Stimulated activated CD4-positive, alpha-beta T cell treated with anti-CD3 and anti-CD28 coated beads, Interleukin-12 subunit alpha, Interleukin-12 subunit beta, amount 100 ng/mL, for 24 hours (primary cell): ENCODE measurements around the gene DDX51.
"Not testable (repeated sequence)": the region's sequence is repeated elsewhere in the genome, so short reads cannot be mapped to it uniquely, and the experiment has no call there.

Experiments
- DNase-seq, 2 experiments: peaks; one replicate each; pipeline ENCODE4 v3.0.0-alpha.2; 2020; ENCODE audit warnings: low read depth in 2 of 2

DDX51 gene

DNA sequence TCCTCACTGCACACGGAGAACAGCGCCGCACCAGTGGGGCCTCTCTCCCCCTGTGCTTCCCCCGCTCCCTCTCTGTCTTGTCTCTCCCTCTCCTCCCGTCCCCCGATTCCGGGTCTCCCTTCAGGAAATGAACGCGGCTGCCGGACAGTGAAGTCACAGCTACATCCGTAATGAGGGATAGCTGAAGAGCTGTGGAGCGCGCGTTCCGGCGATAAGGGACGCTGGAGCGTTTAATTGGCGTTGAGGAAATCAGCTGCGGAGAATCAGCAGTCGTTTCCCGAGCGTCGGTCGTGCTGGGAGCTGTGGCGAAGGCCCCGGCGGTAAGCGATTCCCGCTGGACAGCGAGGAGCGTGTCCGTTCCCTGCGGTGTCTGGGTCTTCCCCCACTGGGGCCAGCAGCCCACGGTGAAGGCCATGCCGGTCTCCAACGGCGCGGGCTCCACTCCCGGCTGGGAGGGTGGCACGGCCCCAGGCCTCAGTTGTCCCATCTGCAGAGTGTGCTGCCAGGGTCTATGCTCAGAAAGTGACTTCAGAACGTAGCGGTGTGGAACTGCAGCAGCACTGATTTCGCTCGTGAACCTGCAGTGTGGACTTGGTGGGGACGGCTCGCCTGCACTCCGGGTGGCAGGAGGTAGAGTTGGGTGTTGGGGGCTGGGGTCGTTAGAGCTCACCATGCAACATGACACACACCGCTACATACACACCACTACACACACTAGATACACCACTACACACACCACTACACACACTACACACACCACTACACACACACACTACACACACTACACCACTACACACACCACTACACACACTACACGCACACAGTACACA lies 11.0 kb upstream of the DDX51 start:
- no peak for DNase-seq

GRCh38 chr12:132154341-132154761 lies 10.2 kb upstream of the DDX51 start:
- DNase-seq, result no peak

GRCh38 chr12:132153501-132154340 lies 9.6 kb upstream of the DDX51 start:
- peak; percentile 28 to 35 for DNase-seq

- no peak for DNase-seq
Measured at GRCh38 chr12:132152953-132153352, 8.8 kb upstream of the DDX51 start.

DNA sequence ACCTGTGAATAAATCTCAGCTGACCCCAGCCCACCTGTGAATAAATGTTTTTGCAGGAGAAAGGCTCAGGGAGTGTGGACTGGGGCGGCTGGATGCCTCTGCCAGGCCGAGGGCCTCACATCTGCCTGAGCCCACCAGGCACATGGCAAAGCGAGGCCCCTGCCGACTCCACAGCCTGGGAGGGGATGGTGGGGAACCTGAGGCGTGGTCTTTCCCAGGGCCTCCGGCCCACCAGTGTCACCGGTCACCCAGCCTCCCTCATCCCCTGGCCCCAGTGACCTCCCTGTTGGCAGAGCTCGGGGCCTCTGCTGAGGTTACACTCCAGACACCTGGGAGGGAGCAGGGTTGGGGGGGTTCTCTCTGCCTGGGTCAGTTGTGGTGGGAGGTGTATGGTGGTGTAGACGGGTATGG lies 8.3 kb upstream of the DDX51 start:
- DNase-seq, result no peak

GRCh38 chr12:132151766-132152410 lies 7.8 kb upstream of the DDX51 start:
- DNase-seq, result no peak

DNA sequence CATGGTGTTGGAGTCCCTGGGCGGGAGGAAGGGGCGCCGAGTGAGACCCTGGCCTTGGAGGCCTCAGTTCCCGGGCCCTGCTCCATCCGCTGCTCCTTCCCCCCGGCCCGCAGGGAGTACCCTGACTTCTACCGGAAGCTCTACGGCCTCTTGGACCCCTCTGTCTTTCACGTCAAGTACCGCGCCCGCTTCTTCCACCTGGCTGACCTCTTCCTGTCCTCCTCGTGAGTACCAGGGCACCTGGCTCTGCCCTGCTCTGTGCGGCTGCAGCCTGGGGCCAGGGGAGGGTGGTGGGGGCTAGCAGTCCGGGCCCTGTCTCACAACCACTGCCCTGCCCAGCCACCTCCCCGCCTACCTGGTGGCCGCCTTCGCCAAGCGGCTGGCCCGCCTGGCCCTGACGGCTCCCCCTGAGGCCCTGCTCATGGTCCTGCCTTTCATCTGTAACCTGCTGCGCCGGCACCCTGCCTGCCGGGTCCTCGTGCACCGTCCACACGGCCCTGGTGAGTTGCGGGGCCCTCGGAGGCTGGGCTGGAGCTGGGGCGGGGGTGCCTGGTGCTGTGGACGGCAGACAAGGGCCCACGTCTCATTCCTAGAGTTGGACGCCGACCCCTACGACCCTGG lies 7.1 kb upstream of the DDX51 start:
- DNase-seq, result no peak

GRCh38 chr12:132150780-132151144 lies 6.6 kb upstream of the DDX51 start:
- DNase-seq, result no peak

DNA sequence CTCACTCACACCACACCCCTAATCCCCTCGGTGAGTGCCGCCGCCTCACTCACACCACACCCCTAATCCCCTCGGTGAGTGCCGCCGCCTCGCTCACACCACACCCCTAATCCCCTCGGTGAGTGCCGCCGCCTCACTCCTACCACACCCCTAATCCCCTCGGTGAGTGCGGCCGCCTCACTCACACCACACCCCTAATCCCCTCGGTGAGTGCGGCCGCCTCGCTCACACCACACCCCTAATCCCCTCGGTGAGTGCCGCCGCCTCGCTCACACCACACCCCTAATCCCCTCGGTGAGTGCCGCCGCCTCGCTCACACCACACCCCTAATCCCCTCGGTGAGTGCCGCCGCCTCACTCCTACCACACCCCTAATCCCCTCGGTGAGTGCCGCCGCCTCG lies 5.4 kb upstream of the DDX51 start:
- DNase-seq, result not testable (repeated sequence)

DNA sequence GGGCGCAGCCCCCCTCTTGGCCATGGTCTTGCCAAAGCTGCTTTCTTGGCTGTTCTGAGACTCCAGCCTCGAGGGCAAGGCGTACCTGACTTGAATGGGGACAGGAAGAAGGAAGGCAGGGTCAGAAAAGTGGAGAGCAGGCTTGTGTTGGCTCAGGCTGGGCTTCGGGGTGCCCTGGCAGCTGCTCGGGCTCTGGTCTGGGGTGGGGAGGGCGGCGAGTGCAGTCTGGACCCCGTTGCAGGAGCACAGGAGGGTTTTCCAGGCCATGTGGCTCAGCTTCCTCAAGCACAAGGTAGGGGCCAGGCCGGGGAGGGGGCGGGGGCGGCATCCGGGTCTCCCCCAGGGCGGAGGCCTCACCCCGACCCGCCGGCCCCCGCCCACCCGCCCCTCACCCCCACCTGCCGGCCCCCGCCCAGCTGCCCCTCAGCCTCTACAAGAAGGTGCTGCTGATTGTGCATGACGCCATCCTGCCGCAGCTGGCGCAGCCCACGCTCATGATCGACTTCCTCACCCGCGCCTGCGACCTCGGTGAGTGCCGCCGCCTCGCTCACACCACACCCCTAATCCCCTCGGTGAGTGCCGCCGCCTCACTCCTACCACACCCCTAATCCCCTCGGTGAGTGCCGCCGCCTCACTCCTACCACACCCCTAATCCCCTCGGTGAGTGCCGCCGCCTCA lies 4.4 kb upstream of the DDX51 start:
- no peak for DNase-seq

GRCh38 chr12:132147423-132148367 lies 3.6 kb upstream of the DDX51 start:
- no peak for DNase-seq

GRCh38 chr12:132146772-132147422 lies 2.8 kb upstream of the DDX51 start:
- no peak for DNase-seq

GRCh38 chr12:132146098-132146497 lies 2.0 kb upstream of the DDX51 start:
- no peak for DNase-seq

DNA sequence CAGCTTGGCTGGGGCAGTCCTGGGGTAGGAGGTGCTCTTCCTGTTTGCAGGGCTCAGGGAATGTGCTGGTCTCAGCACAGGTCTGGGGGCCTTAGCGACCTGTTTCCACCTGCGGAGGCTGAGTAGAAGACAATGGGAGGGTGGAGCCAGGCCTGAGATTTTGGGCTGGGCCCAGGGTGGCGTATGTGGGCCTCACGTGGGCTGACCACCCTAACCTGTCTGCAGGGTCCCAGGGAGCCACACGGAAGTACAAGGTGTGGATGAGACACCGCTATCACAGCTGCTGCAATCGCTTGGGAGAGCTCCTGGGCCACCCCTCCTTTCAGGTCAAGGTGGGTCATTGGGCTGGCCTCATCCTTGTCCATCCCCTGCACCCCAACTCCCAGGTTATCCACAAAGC lies 1.2 kb upstream of the DDX51 start:
- no peak for DNase-seq

- DNase-seq, result no peak
Measured at GRCh38 chr12:132144810-132145168, 670 bp upstream of the DDX51 start.

DNA sequence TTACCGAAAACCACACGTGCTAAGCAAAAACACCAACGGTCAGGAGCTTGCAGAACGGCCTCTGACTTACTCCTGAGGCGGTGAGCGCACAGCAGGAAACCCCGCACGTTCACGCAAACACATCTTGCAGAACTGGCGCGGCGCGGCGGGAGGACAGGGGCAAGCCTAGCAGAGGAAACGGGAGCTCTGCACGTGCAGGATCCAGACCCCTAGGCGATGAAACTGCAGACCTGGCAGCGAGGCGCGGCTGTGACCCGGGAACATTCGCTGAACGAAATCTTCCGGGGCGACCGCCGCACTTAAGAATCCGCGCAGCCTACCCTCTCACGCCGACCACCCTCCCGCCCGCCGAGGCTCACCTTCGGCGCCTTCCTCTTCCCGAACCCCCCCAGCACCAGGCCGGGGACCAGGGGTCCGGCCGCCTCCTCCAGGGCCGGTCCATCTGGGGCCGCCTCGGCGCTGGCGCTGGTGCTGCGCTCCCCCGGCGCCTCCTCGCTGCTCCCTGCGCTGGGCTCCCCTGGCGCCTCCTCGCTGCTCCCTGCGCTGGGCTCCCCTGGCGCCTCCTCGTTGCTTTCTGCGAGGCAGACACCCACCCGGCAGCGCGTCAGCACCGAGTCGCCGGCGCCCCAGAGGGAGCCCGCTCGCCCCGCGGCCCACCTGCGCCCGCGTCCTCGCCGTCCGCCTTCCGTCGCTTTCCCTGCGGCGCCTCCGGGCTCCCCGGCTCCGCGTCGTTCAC lies 615 bp downstream of the DDX51 start:
- no peak for DNase-seq

DNA sequence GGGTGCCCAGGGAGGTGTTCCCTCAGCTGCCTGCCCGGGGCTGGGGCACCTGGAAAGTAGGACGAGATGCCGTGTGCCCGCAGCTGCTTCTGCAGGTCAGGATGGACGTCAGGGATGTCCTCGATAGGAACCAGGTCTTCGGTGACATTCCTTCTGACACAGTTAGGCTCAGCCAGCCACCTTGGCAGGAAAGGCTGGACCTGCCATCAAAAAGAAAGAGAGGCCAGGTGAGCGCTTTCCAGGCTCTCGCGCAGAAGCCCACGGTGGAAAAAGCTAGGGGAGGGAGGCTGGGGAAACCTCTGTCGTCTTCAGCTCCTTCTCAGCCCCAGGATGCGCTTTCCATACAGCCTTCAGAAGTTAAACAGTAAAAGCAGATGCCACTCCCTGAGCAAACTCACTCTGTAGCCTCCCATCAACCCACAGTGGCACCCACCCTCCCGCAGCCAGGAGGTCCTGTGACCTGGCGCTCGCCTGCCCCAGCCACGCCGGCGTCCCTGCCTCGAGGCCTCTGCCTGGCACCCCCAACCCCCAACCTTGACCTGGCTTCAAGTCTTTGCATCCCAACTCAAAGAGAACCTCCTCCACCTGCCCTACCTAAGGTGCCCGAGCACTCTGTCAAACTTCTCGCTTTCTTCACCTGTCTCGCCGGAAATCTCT lies 1.3 kb downstream of the DDX51 start:
- DNase-seq, result no peak

GRCh38 chr12:132141976-132142678 lies 2.0 kb downstream of the DDX51 start:
- DNase-seq, result no peak
